Endometrial microvascular endothelial cells (primary cell): ENCODE data around the gene SLC8B1. TPM values are rescaled to one million over a fixed set of nuclear protein-coding genes. Genes with fewer than 3 reads are reported as not detected.

Experiments
- in situ Hi-C: cut with HindIII; loops from 2 replicates; pipeline ENCODE4 v1.10.0; 2017; ENCODE audit warnings: low sequenced_read_pairs, low pct_unique_long_range_greater_than_20kb; ENCODE audit errors: inconsistent ontology term
- total RNA-seq: library from RNA; depleted of rRNA; stranded (reverse); fragments of >200 nt; gene quantifications from one replicate; pipeline ENCODE4 v1.2.3, GENCODE V29; 2015; ENCODE audit errors: inconsistent ontology term

The SLC8B1 gene
- total RNA-seq, 1 donor from 2014 or later, result 78.8 TPM

GRCh38 chr12:113261847-113262470 lies 73.0 kb downstream of the SLC8B1 start:
- in situ Hi-C loops, result no loop called here

GRCh38 chr12:113260636-113261300 lies 74.1 kb downstream of the SLC8B1 start:
- in situ Hi-C loops, result no loop called here

DNA sequence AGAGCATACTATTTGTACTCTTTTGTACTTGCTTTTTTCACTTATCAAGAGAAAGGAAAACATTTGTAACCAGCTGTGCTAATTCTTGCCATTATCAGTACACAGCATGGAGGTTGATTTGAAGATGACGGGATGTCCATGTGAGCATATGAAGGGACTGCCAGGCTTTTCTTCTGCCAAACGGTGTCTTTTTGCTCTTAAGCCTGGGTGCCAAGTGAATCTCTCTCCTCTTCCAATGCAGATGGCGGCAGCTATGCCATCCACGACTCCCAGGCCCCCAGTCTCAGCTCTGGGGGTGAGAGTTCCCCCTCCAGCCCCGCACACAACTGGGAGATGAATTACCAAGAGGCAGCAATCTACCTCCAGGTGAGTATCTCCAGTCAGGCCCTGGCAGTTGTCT lies 74.8 kb downstream of the SLC8B1 start:
- in situ Hi-C loops, result no loop called here

DNA sequence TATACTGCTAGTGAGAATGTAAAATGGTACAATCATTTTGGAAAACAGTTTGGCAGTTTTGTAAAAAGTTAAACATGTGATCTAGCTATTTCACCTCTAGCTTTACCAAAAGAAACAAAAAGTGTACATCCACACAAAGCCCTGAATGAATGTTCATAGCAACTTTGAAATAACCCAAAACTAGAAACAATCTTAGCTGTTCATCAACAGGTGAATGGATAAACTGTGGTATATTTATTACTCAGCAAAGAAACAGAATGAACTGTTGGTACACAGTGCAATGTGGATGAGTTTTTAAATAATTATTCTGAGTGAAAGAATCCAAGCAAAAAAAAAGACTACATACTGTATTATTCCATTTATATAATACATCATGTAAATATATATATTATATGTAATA lies 77.3 kb downstream of the SLC8B1 start:
- in situ Hi-C loops, result no loop called here

DNA sequence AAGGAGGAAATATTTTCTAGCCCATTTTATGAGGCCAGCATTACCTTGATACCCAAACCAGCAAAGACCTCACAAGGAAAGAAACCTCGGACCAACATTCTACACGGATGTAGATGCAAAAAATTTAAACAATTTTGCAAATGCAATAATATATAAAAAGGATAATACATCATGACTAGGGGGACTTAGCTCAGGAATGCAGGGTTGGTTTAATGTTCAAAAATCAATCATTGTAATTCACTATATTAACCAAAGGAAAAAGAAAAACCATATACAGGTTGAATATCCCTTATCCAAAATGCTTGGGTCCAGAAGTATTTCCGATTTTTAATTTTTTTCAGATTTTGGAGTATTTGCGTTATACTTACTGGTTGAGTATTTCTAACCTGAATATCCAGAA lies 80.6 kb downstream of the SLC8B1 start:
- in situ Hi-C loops, result no loop called here

DNA sequence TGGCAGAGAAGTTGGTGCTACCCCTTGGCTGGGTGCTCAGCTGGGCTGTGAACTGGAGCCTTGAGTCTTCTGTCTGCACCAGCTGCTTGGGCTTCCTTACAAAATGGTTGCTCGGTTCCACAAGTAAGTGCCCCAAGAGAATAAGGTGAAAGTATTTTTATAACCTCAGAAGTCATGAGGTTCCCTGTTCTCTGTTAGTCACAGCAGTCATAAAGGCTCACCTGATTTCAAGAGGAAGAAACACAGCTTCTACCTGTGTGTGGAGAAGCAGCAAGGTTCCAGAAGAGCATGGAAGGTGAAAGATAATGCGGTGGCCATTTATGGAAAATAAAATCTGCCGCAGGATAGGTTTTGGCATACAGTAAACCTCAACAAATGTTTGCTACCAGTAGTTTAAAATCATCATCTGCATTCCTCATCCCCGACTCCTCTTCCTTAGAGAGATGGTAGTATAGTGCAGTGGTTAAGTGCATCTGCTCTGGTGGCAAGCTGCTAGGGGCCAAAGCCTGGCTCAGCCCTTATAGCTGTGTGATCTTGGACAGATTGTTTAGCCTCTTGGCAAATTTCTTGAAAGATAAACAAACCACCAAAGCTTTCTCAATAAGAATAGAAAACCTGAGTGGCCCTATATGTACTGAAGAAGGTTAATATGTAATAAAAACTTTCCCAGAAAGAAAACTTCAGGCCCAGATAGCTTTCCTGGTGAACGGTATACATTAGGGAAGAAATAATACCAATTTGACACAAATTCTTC lies 81.2 kb downstream of the SLC8B1 start:
- in situ Hi-C loops, result no loop called here

DNA sequence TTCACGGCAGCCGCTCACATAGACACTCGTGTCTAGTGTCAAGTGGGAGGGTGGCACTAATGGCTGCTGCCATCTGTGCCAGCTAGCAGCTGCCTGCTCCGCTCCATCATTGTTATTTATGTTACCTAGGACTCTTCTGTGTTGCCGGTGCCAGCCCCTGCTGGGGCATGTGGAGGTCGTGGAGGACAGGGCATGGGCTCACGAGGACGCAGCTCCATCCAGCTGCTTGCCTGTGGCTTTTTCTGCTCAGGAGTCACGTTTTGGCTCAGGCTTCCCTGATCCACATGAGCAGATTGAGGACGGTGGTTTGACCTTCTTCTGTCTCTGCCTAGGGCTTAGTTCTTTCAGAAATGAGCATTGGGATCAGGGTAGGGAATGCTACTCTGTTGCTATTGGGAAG lies 82.4 kb downstream of the SLC8B1 start:
- in situ Hi-C loops, result no loop called here

DNA sequence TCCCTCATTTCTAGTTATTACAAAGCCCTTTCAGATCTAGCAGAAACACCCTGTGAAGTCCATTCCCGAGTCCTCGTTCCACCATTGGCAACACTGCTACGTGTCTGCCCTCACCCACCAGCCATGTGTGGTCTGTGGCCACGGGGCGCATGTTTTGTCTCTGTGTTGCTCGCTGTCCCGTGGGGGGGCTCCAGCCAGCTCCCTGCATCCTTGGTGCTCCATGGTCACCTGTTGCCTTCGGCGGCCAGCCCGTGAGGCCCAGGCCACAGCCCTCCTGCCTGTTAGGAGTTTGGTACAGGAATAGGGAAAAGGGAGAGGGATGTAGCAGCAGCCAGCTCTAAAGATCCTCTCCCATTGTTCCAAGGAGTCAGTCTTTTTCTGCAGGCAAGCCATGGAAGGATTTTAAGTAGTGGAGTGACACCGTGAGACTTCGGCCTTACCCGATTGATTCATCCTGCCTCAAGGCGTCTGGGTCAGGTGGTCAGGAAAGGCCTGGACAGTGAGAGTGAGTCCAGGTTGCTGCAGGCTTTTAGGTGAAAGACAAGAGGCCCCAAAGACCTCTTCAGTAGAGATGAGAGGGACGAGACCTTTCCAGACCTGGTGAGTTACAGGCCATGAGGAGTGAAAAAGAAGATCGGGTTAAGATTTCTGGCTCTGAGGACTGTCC lies 83.4 kb downstream of the SLC8B1 start:
- in situ Hi-C loops, result no loop called here

- in situ Hi-C loops, result no loop called here
Measured at GRCh38 chr12:113250045-113250444, 84.9 kb downstream of the SLC8B1 start.

DNA sequence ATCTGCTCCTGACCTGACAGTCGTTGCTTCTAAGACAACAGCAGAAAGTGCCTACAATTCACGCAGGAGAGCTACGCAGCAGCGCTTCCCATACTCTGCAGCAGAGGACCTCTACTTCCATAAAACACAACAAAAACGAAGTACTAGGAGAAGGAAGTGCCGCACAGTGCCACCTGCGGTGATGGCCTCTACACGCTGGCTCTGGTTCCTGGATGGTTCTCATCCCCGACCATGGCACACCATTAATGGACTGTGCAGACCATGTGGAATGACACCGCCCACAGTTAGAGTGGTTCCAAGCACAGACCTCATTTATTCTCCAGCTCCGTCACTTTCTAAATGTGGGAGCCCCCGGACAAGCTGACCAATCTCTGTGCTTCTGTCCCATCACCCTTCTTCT lies 85.4 kb downstream of the SLC8B1 start:
- in situ Hi-C loops, result no loop called here

- in situ Hi-C loops, result no loop called here
Measured at GRCh38 chr12:113248842-113249435, 86.0 kb downstream of the SLC8B1 start.

Other genes starting within 250 kb of the SLC8B1 start
- not detected for gene RASAL1, start 199.3 kb downstream of the SLC8B1 start, total RNA-seq
- not detected for gene CFAP73, start 185.4 kb downstream of the SLC8B1 start, total RNA-seq
- gene DDX54, start 149.6 kb downstream of the SLC8B1 start, total RNA-seq, result 91.8 TPM
- 36.9 TPM for gene RITA1, start 149.4 kb downstream of the SLC8B1 start, total RNA-seq
- 8.2 TPM for gene TPCN1, start 113.6 kb downstream of the SLC8B1 start, total RNA-seq
- 53.3 TPM for gene PLBD2, start 23.5 kb upstream of the SLC8B1 start, total RNA-seq
- not detected for gene SDS, start 68.8 kb upstream of the SLC8B1 start, total RNA-seq
- gene SDSL, start 87.3 kb upstream of the SLC8B1 start, total RNA-seq, result 8.6 TPM
- gene LHX5, start 136.8 kb upstream of the SLC8B1 start, total RNA-seq, result not detected